Measurements from ENCODE around the gene DUOXA1.
"Not testable (repeated sequence)": the region's sequence is repeated elsewhere in the genome, so short reads cannot be mapped to it uniquely, and the experiment has no call there.

Gene DUOXA1

DNA sequence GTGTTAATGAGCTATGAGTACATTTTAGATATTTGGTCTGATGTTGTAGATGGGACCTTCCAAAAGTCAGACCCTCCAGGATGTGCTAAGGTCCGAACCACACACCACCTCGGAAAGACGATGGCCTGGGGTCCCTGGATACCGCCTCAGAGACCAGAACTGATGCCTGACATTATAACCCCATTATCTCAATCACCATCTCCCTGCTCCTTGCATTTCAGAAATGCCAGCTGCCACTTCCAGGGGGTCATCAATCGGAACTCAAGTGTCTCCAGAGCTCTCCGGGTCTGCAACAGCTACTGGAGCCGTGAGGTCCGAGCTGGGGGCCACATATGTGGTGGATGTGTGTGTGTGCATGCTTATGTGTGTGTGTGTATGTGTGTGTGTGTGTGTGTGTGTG lies 8.0 kb upstream of the DUOXA1 start:
- H3K4me1 ChIP-seq (ENCODE audit: control insufficient read depth in 1 of 2, insufficient read depth in 2 of 2, low read length in 2 of 2), result peaks cover 0 to 7% of the 10 kb centered on the region in 2 donors
- no peak overlapping the region for H3K4me3 ChIP-seq (ENCODE audit: low read depth in 1 of 2, low read length in 2 of 2)
- H3K27ac ChIP-seq (ENCODE audit: low read length), result no peak overlapping the region
- no peaks in the 10 kb centered on the region for H3K9me3 ChIP-seq (ENCODE audit: control insufficient read depth in 1 of 2, low read length in 2 of 2)
- peaks cover 30% of the 10 kb centered on the region for H3K27me3 ChIP-seq (ENCODE audit: low read depth, low read length)
- no peaks in the 10 kb centered on the region for H3K36me3 ChIP-seq (ENCODE audit: control insufficient read depth in 1 of 2, insufficient read depth in 2 of 2, low read length in 2 of 2)

DNA sequence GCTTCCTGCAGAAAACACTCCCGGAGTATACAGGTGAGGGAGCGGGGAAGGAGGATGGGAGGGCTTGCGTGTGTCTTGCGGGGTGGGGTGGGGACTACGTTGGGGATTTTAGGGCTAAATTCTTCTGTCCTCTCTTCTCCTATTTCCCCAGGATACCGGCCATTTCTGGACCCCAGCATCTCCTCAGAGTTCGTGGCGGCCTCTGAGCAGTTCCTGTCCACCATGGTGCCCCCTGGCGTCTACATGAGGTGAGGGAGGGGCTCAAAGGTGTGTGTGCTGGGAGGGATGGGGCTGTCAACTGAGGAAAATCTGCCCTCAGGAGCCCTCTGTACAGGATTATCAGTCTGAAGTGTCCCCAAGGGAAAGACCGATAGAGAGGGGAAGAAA lies 6.7 kb upstream of the DUOXA1 start:
- no peak overlapping the region for H3K27ac ChIP-seq (ENCODE audit: low read length)
- no peaks in the 10 kb centered on the region for H3K9me3 ChIP-seq (ENCODE audit: control insufficient read depth in 1 of 2, low read length in 2 of 2)
- no peak overlapping the region for H3K4me3 ChIP-seq (ENCODE audit: low read depth in 1 of 2, low read length in 2 of 2)
- peaks cover 30% of the 10 kb centered on the region for H3K27me3 ChIP-seq (ENCODE audit: low read depth, low read length)
- H3K36me3 ChIP-seq (ENCODE audit: control insufficient read depth in 1 of 2, insufficient read depth in 2 of 2, low read length in 2 of 2), result no peaks in the 10 kb centered on the region
- peaks cover 0 to 7% of the 10 kb centered on the region in 2 donors for H3K4me1 ChIP-seq (ENCODE audit: control insufficient read depth in 1 of 2, insufficient read depth in 2 of 2, low read length in 2 of 2)

DNA sequence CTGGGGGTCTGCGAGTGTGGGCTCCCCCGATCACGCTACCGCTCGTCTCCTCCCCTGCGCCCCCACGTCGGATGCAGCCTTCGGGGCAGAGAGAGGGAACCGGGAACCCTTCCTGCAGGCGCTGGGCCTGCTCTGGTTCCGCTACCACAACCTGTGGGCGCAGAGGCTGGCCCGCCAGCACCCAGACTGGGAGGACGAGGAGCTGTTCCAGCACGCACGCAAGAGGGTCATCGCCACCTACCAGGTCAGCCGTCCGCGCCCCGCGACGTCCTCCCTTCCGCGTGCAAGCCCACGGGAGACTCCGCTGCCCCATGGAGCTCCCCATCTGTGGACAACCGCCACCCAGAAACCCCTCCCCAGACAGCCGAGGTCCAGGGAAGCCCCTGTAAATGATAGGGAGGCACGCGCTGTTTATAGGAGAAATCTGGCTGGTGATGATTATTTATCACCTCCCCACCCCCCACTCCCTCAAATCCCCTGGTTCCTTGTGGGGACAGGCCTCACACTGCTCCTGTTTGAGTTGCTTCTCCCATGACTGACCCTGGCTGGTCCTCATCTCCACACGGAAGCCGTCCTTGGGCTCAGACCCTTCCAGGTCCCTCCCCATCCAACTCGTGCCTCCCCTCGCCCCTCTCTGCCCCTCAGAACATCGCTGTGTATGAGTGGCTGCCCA lies 6.2 kb upstream of the DUOXA1 start:
- H3K36me3 ChIP-seq (ENCODE audit: control insufficient read depth in 1 of 2, insufficient read depth in 2 of 2, low read length in 2 of 2); H3K9me3 ChIP-seq (ENCODE audit: control insufficient read depth in 1 of 2, low read length in 2 of 2); H3K4me3 ChIP-seq (ENCODE audit: low read depth in 1 of 2, low read length in 2 of 2); H3K27ac ChIP-seq (ENCODE audit: low read length); H3K4me1 ChIP-seq (ENCODE audit: control insufficient read depth in 1 of 2, insufficient read depth in 2 of 2, low read length in 2 of 2): not testable (repeated sequence)
- H3K27me3 ChIP-seq (ENCODE audit: low read depth, low read length), result peaks cover 30% of the 10 kb centered on the region

DNA sequence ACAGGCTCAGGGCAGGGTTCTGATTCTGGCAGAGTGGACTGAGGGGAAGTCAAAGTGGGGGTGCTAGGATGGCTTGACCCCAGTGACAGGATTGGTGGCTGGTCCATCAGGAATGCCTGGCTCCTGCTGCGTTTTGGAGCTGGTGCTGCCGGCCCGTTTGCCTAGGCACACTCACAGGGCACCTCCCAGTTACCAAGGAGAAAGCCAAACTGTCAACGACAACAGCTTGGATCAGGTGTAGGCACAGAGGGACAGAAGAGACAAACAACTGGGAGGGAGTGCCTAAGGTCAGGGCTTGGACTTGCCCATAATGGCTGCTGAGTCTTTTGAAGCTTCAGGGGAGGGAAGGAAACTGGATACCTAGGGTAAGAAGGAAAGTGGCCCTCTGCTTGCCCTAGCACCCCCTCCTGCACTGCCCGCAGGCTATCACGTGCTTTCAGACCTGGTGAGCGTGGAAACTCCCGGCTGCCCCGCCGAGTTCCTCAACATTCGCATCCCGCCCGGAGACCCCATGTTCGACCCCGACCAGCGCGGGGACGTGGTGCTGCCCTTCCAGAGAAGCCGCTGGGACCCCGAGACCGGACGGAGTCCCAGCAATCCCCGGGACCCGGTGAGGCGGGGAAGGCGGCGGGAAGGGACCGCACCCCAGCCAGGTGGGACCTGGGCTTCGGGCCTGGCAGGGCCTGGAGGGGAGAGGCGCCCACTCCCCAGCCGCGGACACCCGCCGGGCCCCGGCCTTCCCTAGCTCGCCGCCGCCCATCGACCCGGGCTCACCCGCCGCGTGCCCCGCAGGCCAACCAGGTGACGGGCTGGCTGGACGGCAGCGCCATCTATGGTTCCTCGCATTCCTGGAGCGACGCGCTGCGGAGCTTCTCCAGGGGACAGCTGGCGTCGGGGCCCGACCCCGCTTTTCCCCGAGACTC lies 5.3 kb upstream of the DUOXA1 start:
- Histone ChIP-seq H3K27ac (ENCODE audit: low read length) (no peak overlapping the region), H3K4me1 (ENCODE audit: control insufficient read depth in 1 of 2, insufficient read depth in 2 of 2, low read length in 2 of 2) (peaks cover 0 to 7% of the 10 kb centered on the region in 2 donors), H3K4me3 (ENCODE audit: low read depth in 1 of 2, low read length in 2 of 2) (peak overlapping the region in 1 of 2 donors; percentile 33), H3K27me3 (ENCODE audit: low read depth, low read length) (peaks cover 39% of the 10 kb centered on the region), H3K36me3 (ENCODE audit: control insufficient read depth in 1 of 2, insufficient read depth in 2 of 2, low read length in 2 of 2) (no peaks in the 10 kb centered on the region), H3K9me3 (ENCODE audit: control insufficient read depth in 1 of 2, low read length in 2 of 2) (no peaks in the 10 kb centered on the region)

DNA sequence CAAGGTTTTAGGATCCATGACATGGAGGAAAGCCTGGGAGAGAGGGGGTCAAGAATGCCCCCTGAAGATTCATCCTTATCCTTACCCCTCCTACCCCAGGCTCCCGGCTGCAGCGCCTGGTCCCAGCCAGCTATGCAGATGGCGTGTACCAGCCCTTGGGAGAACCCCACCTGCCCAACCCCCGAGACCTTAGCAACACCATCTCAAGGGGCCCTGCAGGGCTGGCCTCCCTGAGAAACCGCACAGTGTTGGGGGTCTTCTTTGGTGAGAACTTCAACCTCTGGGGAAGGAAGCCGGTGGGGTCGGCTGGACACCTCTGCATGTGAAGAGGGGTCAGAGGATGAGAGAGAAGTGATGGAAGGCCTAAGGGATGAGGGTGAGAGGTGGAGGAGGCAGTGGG lies 4.4 kb upstream of the DUOXA1 start:
- Histone ChIP-seq H3K4me3 (ENCODE audit: low read depth in 1 of 2, low read length in 2 of 2) (no peak overlapping the region), H3K27ac (ENCODE audit: low read length) (no peak overlapping the region), H3K4me1 (ENCODE audit: control insufficient read depth in 1 of 2, insufficient read depth in 2 of 2, low read length in 2 of 2) (peaks cover 0 to 7% of the 10 kb centered on the region in 2 donors), H3K9me3 (ENCODE audit: control insufficient read depth in 1 of 2, low read length in 2 of 2) (no peaks in the 10 kb centered on the region), H3K27me3 (ENCODE audit: low read depth, low read length) (peaks cover 45% of the 10 kb centered on the region), H3K36me3 (ENCODE audit: control insufficient read depth in 1 of 2, insufficient read depth in 2 of 2, low read length in 2 of 2) (no peaks in the 10 kb centered on the region)

DNA sequence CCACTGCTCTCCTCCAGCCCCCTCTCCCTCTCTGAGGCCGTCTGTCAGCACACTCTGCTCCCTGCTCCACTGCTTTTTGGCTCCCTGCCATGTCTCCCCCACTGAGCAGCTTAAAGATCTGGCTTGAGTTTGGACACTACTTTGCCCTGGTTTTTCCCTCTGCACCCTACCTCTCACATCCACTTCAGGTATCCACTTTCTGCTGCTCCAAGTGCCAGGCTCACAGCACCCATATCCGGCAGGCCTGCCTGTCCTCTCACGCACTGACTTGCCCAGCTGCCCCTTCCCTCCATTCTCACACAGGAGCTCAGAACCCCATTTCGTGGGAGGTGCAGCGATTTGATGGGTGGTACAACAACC lies 3.9 kb upstream of the DUOXA1 start:
- H3K4me1 ChIP-seq (ENCODE audit: control insufficient read depth in 1 of 2, insufficient read depth in 2 of 2, low read length in 2 of 2), result peaks cover 0 to 7% of the 10 kb centered on the region in 2 donors
- H3K36me3 ChIP-seq (ENCODE audit: control insufficient read depth in 1 of 2, insufficient read depth in 2 of 2, low read length in 2 of 2), result no peaks in the 10 kb centered on the region
- H3K4me3 ChIP-seq (ENCODE audit: low read depth in 1 of 2, low read length in 2 of 2), result no peak overlapping the region
- H3K27ac ChIP-seq (ENCODE audit: low read length), result no peak overlapping the region
- no peaks in the 10 kb centered on the region for H3K9me3 ChIP-seq (ENCODE audit: control insufficient read depth in 1 of 2, low read length in 2 of 2)
- H3K27me3 ChIP-seq (ENCODE audit: low read depth, low read length), result peaks cover 50% of the 10 kb centered on the region

DNA sequence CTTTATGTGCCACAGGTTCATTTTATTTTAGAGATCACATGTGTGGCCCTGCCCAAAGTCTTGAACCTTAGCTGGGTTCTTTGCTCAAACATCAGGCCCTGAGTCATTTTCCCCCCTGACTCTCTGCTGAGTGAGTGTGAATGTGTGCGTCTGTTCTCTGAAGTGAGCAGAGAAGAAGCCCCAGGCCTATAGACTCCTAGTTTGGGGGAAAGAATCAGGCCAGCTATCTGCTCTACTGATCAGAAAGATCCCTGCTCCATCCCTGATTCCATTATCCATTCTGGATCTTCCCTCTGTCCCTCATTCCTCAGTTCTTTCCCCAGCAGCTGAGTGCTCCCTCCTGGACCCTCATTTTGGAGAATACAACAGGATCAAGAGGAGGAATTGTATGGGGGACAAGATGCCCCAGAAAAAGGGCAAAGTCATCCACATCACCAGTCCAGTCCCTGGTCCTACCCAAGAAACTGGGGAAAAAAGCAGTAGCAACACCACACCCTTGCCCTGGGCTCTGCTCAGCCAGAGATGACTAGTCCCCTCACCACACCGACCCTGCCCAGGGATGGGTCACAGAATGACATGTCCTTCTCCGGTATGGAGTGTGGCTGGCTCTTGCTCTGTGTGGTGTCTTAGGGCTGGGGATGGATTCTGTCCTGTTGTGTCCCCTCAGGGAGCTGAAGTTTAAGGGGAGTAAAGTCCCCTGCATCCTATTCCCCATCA lies 3.3 kb upstream of the DUOXA1 start:
- Histone ChIP-seq H3K4me1 (ENCODE audit: control insufficient read depth in 1 of 2, insufficient read depth in 2 of 2, low read length in 2 of 2) (peaks cover 0 to 7% of the 10 kb centered on the region in 2 donors), H3K9me3 (ENCODE audit: control insufficient read depth in 1 of 2, low read length in 2 of 2) (no peaks in the 10 kb centered on the region), H3K36me3 (ENCODE audit: control insufficient read depth in 1 of 2, insufficient read depth in 2 of 2, low read length in 2 of 2) (no peaks in the 10 kb centered on the region), H3K27ac (ENCODE audit: low read length) (no peak overlapping the region), H3K27me3 (ENCODE audit: low read depth, low read length) (peaks cover 55% of the 10 kb centered on the region), H3K4me3 (ENCODE audit: low read depth in 1 of 2, low read length in 2 of 2) (no peak overlapping the region)

DNA sequence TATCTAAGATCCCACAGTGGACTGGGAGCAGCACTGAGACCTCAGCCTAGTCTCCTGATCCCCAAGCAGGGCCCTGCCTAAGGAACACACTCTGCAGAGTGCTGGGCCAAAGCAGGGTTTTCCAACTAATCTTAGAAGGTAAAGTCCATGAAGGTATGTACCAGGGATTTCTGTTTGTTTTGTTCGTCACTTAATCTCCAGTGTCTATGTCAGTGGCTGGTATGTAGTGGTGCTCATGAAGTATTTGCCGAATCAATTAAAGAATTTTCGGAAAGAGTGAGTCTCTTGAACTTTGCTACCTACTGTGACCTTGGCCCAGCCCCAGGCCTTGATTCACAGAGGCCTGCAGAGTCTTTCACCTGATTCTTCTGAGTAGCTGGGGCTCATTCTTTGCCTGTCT lies 1.8 kb upstream of the DUOXA1 start:
- H3K9me3 ChIP-seq (ENCODE audit: control insufficient read depth in 1 of 2, low read length in 2 of 2), result no peaks in the 10 kb centered on the region
- H3K4me1 ChIP-seq (ENCODE audit: control insufficient read depth in 1 of 2, insufficient read depth in 2 of 2, low read length in 2 of 2), result peaks cover 0 to 7% of the 10 kb centered on the region in 2 donors
- H3K27me3 ChIP-seq (ENCODE audit: low read depth, low read length), result peaks cover 59% of the 10 kb centered on the region
- H3K27ac ChIP-seq (ENCODE audit: low read length), result no peak overlapping the region
- H3K4me3 ChIP-seq (ENCODE audit: low read depth in 1 of 2, low read length in 2 of 2), result no peak overlapping the region
- no peaks in the 10 kb centered on the region for H3K36me3 ChIP-seq (ENCODE audit: control insufficient read depth in 1 of 2, insufficient read depth in 2 of 2, low read length in 2 of 2)

DNA sequence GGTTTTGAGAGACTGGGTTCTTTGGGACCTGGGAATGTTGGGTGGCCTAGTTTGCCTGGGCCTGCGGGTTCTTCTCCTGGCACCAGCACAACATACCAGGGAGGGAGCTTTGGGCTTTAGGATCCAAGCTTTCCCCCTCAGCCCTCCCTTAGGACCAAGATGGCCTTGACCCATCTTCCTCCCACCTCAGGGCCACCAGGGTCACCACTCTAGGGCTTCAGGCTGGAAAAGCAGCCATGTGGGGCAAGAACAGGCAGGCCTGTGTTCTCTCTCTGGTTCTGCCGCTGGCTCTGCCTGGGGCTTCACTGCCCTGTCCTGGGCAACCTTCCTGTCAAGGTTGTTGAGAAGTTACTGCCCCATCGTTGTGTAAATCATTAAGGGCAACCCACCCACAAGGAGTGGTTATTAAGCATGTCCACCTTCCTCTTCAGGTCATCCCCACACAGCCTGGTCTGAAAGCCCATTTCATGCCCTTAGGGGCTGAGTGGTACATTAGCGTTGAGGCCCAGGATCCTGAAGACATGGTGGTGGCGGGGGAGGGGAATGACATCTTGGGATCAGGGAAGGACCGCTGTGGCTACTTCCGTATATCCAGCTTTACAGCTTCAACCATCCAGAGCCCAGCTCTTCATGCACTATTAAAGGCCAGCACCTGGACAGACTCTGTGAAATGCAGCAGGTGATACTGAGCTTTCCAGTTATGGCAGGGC lies 767 bp upstream of the DUOXA1 start:
- peaks cover 53% of the 10 kb centered on the region for H3K27me3 ChIP-seq (ENCODE audit: low read depth, low read length)
- peak overlapping the region in 1 of 2 donors; percentile 45 for H3K4me3 ChIP-seq (ENCODE audit: low read depth in 1 of 2, low read length in 2 of 2)
- H3K27ac ChIP-seq (ENCODE audit: low read length), result no peak overlapping the region
- no peaks in the 10 kb centered on the region for H3K9me3 ChIP-seq (ENCODE audit: control insufficient read depth in 1 of 2, low read length in 2 of 2)
- H3K36me3 ChIP-seq (ENCODE audit: control insufficient read depth in 1 of 2, insufficient read depth in 2 of 2, low read length in 2 of 2), result no peaks in the 10 kb centered on the region
- H3K4me1 ChIP-seq (ENCODE audit: control insufficient read depth in 1 of 2, insufficient read depth in 2 of 2, low read length in 2 of 2), result peaks cover 0 to 6% of the 10 kb centered on the region in 2 donors

DNA sequence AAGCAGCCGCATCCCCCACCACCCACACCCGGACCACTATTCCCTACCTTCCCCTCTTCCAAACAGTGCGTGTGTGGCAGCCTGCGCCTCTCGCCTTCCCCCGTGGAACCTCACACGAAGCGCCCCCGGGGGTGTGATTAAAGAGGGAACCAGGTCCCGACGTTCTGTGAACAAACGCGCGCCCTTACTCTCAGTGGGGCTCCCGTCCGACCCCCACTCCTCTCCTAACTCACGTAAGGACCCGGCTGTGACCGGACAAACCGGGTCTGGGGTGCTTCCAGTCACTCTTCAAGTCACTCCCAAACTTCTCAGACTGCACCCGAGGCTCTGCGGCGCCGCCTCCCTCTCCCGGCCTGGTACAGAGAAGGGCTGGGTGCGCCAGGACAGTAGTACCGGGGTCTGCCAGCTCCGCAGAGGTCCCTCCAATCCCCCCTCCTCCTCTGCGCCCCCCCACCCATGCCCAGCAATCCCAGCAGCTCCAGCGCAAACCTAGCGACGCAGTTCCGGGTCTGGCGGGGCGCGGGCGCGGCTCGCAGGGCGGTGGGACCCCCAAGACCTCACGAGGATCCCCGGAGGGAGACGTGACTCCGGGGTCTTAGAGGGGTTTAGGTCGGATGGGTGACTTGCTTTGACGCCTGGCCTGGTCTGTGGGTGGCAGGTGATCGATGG lies 574 bp downstream of the DUOXA1 start:
- Histone ChIP-seq H3K4me1 (ENCODE audit: control insufficient read depth in 1 of 2, insufficient read depth in 2 of 2, low read length in 2 of 2) (no peaks in the 10 kb centered on the region), H3K9me3 (ENCODE audit: control insufficient read depth in 1 of 2, low read length in 2 of 2) (no peaks in the 10 kb centered on the region), H3K27ac (ENCODE audit: low read length) (no peak overlapping the region), H3K4me3 (ENCODE audit: low read depth in 1 of 2, low read length in 2 of 2) (peak overlapping the region in 1 of 2 donors; percentile 45), H3K27me3 (ENCODE audit: low read depth, low read length) (peaks cover 42% of the 10 kb centered on the region), H3K36me3 (ENCODE audit: control insufficient read depth in 1 of 2, insufficient read depth in 2 of 2, low read length in 2 of 2) (no peaks in the 10 kb centered on the region)

Data from muscle layer of duodenum (tissue), 2 donors.